H7 (cell line): ENCODE data around the gene BANP. TPM values are rescaled to one million over a fixed set of nuclear protein-coding genes. Genes with fewer than 3 reads are reported as not detected.
"Not testable (repeated sequence)": the region's sequence is repeated elsewhere in the genome, so short reads cannot be mapped to it uniquely, and the experiment has no call there.

Experiments
- DNase-seq: peaks from one replicate; pipeline ENCODE4 v3.0.0; 2012
- H3K27me3 ChIP-seq: 2 replicates; pipeline ENCODE4 v1.6.0; 2011; ENCODE audit warnings: mild to moderate bottlenecking, low read length; ENCODE audit not compliant: control insufficient read depth, insufficient read depth
- H3K36me3 ChIP-seq: replicated peaks from 2 replicates; pipeline ENCODE4 v1.5.1; 2011; ENCODE audit warnings: low read length; ENCODE audit not compliant: control insufficient read depth, insufficient read depth
- H3K4me3 ChIP-seq: 2 replicates; pipeline ENCODE4 v1.5.1; 2011; ENCODE audit warnings: low read depth, mild to moderate bottlenecking, control low read depth, low read length, moderate library complexity; ENCODE audit not compliant: insufficient read depth
- total RNA-seq: library from RNA; depleted of rRNA; stranded (reverse); fragments of >200 nt; shearing (Covaris generic); gene quantifications from 2 replicates; pipeline ENCODE4 v1.2.3, GENCODE V29; 2014

The BANP gene
- total RNA-seq, 1 experiment from 2014 or later: 39.3 TPM

DNA sequence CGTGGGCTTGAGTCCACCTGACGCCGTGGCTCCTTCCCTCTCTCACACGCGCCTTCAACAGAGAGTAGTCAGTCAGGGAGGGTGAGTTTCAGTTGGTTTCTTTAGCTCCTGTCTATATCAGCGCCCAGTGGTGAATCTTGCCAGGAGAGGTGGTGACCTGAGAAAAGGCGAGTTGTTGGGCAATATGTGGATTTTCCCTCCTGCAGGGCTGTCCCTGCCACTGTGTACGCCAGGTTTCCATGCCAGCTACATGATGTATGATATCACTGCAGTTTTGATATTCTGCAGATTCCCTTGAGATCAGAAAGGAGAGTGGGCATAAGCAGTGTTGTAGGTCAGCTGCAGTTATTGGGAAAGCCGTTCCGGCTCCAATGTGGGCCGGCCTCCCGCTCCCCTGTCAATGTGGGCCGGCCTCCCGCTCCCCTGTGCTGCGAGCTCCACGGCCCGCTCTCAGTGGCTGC lies 31.4 kb downstream of the BANP start:
- H3K27me3 ChIP-seq: no peaks in the 10 kb centered on the region
- no peak for DNase-seq
- H3K36me3 ChIP-seq: no peaks in the 10 kb centered on the region; the same call in none of the 2 replicates
- H3K4me3 ChIP-seq: no peak overlapping the region

GRCh38 chr16:87983072-87983736 lies 32.0 kb downstream of the BANP start:
- DNase-seq: peak; percentile 64
- not testable (repeated sequence) for H3K27me3 ChIP-seq, H3K36me3 ChIP-seq, H3K4me3 ChIP-seq

GRCh38 chr16:87983737-87984097 lies 32.5 kb downstream of the BANP start:
- not testable (repeated sequence) for H3K27me3 ChIP-seq, H3K36me3 ChIP-seq, H3K4me3 ChIP-seq, DNase-seq

DNA sequence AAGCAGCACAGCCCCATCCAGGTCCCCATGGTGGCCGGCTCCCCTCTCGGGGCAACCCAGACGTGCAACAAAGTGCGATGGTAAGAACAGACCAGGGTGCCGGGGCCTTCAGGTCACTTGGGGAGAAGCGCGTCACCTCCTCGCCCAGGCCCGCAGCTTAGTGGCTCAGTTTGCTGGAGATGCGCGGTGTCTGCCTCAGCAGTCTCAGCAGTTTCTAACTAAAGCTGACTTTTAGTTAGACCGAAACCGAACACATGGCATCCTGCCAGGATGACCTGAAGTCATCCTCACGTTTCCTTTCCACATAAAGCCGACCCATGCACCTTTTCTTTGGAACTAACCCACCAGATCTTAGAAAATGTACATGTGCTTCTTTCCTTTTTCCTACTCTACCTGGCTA lies 32.9 kb downstream of the BANP start:
- DNase-seq, H3K36me3 ChIP-seq, H3K27me3 ChIP-seq, H3K4me3 ChIP-seq: not testable (repeated sequence)

DNA sequence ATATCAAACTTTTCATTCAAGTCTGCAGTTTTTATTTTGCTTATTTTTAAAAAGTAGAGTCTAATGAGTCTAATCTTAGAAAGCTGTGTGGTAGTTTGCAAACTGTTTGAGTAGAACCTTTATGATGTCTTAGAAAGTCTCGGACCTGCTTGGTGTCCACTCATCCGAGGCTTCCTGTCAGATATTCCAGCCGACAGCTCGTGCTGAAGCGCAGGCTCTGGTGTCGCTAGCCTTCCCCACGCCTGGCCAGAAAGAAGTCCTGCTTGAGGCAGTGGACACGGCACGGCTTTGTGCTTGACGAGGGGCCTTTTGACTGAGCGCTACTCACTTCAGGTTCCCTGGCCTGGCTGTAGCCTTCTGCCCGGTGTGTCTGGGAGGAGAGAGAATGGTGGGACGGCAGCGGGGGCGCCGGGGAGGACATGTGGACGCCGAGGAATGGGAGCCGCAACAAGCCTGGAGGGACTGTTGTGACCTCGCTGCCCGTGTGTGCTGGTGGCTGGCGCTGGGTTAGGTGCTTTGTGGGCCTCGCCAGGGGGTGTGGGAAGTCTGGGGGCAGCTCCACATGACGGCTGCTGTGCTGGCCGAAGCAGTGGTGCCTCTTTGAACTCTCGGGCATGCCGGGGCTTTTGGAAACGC lies 33.5 kb downstream of the BANP start:
- H3K4me3 ChIP-seq: no peak overlapping the region
- no peak for DNase-seq
- no peaks in the 10 kb centered on the region; the same call in none of the 2 replicates for H3K36me3 ChIP-seq
- H3K27me3 ChIP-seq: no peaks in the 10 kb centered on the region

DNA sequence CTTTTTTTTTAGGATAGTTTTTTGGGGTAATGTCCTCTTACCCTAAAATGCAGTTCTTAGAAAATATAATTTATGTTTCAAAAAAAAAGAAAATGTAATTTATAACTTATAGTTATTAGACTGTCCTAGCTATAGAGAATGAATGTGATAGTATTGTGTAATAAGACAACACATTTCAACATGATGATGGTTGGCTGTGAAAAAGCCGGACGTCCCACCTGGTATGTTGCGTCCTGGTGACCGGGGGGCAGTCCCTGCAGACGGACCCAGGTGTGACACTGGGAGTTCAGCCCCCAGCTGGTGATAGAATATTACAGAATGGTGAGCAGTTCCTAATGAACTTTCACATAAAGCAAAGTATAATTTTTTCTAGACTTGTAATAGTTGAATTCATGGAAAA lies 34.3 kb downstream of the BANP start:
- not testable (repeated sequence) for H3K4me3 ChIP-seq, DNase-seq, H3K36me3 ChIP-seq, H3K27me3 ChIP-seq

- not testable (repeated sequence) for H3K36me3 ChIP-seq, H3K4me3 ChIP-seq, H3K27me3 ChIP-seq, DNase-seq
Observed at GRCh38 chr16:87986361-87986849, 35.2 kb downstream of the BANP start.

DNA sequence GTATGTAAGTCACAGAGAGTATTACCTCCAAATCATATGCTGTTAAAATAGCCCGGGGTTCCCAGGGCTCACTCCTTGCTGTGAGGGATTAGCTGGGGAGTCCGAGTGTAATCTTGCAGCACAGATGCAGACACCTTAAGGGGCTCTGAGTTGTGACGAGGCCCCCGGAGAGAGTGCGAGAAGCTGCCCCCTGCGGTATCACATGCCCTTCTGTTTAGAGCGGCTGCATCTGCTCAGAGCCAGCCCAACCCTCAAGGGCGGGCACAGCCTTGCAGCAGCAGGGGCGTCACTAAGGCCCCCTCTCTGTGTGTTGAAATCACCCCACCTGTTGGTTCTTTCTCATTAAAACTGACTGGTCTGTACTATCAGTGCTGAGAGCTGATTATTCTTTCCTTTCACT lies 37.4 kb downstream of the BANP start:
- DNase-seq: peak; percentile 69
- not testable (repeated sequence) for H3K36me3 ChIP-seq, H3K27me3 ChIP-seq, H3K4me3 ChIP-seq

- not testable (repeated sequence) for H3K27me3 ChIP-seq, H3K4me3 ChIP-seq, DNase-seq, H3K36me3 ChIP-seq
Observed at GRCh38 chr16:87990254-87990653, 39.0 kb downstream of the BANP start.

- H3K36me3 ChIP-seq, H3K27me3 ChIP-seq, H3K4me3 ChIP-seq, DNase-seq: not testable (repeated sequence)
Observed at GRCh38 chr16:87992142-87992541, 40.9 kb downstream of the BANP start.

DNA sequence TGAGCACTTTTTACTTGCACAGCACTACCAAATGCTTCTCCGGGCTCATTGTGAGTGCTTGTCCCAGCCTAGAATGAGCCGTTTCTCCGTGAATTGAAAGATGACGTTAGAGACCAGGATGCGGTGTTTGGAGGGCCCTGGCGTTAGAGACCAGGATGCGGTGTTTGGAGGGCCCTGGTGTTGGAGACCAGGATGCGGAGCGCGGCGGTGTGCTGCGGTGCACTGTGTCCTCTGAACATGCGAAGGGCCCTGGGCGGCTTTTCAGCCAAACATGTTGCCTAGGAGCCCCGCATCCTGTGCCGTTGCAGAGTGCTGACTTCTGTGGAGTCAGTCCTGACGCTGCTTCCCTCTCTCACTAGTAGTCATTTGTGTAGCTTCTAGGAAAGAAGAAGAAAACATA lies 42.7 kb downstream of the BANP start:
- DNase-seq: no peak
- H3K27me3 ChIP-seq: no peaks in the 10 kb centered on the region

GRCh38 chr16:87995644-87996043 lies 44.4 kb downstream of the BANP start:
- H3K4me3 ChIP-seq: no peak overlapping the region
- H3K36me3 ChIP-seq: no peaks in the 10 kb centered on the region
- H3K27me3 ChIP-seq: no peaks in the 10 kb centered on the region
- peak; percentile 68 for DNase-seq

More for the DNA sequence above, 42.7 kb downstream of the BANP start:
- H3K4me3 ChIP-seq: no peak overlapping the region
- H3K36me3 ChIP-seq: no peaks in the 10 kb centered on the region

DNA sequence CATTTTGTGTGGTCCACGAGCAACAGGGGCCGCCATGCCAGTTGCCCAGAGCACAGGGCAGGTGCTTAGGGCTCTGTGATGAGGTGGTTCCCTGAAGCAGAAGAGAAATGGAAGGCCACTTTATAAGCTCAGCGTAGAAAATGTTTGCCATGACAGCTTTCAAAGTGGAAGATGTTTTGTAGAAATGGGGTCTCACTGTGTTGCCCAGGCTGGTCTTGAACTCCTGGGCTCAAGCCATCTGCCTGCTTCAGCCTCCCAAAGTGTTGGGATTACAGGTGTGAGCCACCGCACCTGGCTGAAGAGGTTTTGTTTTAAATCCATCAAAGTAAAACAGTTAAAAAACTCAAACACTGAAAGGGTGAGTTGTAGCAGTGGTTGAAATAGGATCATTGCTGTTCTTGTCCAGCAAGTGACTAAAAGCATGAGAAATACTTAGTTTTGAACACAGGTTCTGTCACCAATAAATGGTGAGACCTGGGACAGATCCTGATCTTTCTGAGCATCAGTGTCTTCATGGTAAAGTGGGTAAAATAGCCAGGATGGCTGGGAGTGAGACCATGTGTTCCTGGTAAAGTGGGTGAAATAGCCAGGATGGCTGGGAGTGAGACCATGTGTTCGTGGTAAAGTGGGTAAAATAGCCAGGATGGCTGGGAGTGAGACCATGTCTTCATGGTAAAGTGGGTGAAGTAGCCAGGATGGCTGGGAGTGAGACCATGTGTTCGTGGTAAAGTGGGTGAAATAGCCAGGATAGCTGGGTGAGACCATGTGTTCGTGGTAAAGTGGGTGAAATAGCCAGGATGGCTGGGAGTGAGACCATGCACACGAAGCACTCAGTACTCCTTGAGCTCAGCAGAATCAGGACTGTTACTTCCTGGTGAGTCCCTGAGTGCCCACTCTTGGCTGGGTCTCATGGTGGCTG lies 46.0 kb downstream of the BANP start:
- no peak for DNase-seq
- Histone ChIP-seq H3K36me3 (no peaks in the 10 kb centered on the region), H3K4me3 (no peak overlapping the region), H3K27me3 (no peaks in the 10 kb centered on the region)

DNA sequence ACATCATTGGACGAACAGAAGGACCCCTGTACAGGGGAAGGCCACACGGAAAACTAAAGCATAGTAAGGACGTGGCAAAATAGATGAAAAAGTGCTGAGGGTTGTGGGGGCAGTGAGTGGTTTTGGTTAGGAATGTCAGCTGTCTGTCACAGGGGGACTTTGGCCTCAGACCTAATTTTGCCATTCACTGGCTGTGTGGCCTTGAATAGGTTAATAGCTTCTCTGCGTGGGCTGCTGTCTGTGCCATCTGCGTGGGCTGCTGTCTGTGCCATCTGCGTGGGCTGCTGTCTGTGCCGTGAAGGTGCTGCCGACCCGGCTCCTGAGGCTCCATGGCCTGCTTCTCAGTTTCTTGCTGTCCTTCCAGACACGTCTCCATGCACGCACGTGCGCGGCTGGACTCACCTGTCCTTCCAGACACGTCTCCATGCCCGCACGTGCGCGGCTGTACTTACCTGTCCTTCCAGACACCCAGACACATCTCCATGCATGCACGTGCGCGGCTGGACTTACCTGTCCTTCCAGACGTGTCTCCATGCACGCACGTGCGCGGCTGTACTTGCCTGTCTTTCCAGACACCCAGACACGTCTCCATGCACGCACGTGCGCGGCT lies 47.1 kb downstream of the BANP start:
- H3K36me3 ChIP-seq, H3K4me3 ChIP-seq, H3K27me3 ChIP-seq, DNase-seq: not testable (repeated sequence)
